Germinal center (tissue), 1 donor: ENCODE data around the gene GARRE1.
"Not testable (repeated sequence)": the region's sequence is repeated elsewhere in the genome, so short reads cannot be mapped to it uniquely, and the experiment has no call there.

Experiments used
- DNase-seq: peaks from one replicate; pipeline ENCODE4 v3.0.0; 2012; ENCODE audit warnings: mixed read lengths, low spot score

The GARRE1 gene

GRCh38 chr19:34260771-34261173 lies 6.4 kb downstream of the GARRE1 start:
- DNase-seq = no peak

GRCh38 chr19:34261334-34262109 lies 7.2 kb downstream of the GARRE1 start:
- DNase-seq = no peak

DNA sequence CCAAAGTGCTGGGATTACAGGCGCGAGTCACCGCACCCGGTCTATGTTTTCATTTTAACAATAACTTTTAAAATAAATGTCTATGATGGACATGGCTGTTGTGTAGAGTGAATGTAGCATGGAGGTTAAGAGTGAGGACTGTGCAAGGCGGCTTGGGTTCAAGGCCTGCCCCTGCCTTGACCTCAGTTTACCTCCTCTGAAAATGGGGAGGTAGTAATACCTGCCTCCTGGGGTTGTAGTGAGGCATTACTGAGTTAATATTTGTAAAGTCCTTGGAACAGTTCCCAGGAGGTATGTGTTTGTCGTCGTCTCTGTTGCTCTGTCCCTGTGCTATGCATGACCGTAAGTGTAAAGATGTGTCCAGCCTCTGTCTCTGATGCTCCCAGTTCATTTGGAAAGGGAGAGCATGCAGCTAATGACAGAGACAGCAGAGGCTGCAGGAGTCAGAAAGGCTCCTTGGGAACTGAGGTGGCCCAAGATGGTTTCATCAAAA lies 9.4 kb downstream of the GARRE1 start:
- no peak for DNase-seq

DNA sequence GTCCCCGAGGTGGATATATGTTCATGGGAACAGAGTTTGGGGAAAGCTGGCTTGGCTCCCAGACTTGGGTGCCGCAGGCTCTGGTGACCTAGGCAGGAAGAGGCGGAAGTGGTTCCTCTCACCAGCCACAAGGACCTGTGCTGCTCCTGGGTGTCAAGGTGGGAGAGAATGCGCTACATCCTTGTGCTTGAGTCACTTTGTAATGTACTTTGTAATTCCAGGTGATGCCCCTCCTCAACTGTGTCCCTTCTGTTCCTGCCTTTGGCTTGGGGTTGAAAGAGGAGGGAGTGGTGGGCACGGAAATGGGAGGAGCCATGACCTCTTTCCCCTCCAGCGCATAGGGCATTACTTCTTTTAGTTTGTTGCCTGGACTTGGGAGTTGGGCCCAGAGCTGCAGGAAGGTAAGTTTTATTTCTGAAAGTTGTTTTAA lies 10.9 kb downstream of the GARRE1 start:
- DNase-seq = no peak

DNA sequence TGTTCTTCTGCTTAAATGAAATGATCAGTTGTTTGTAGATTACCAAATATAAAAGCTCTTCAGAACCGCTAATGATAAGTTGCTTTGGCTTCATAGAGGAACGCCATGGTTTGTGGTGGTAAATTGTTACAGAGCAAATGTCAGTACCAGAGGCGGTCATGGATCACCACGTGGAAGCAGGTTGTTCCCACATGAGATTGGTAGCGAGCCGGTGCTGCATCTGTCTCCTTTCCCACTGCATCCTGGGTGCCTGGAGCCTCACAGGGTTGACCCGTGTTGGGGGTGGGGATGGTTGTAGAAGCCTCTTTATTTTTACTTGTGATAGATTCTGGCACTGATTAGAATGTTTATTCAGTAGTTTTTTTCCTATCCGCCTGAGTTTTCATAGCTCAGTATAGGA lies 14.7 kb downstream of the GARRE1 start:
- DNase-seq = no peak

DNA sequence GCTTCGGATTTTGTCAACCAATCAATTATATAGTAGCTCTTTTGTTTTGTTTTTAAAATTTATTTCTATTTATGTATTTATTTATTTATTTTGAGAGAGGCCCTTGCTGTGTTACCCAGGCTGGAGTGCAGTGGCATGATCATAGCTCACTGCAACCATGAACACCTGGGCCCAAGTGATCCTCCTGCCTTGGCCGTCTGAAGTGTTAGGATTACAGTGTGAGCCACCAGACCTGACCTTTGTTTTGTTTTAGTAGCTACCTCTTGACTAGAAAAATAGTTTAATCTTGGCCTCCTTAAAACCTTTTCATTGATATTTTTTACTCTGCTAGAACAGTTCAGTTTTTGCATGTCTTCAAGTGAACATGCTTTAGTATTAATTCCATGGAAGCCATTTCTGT lies 15.1 kb downstream of the GARRE1 start:
- DNase-seq = no peak

GRCh38 chr19:34269968-34270621 lies 15.7 kb downstream of the GARRE1 start:
- peak; percentile 76 for DNase-seq

GRCh38 chr19:34273121-34273520 lies 18.8 kb downstream of the GARRE1 start:
- no peak for DNase-seq

- no peak for DNase-seq
These were observed 20.0 kb downstream of the GARRE1 start for GRCh38 chr19:34274284-34274826.

DNA sequence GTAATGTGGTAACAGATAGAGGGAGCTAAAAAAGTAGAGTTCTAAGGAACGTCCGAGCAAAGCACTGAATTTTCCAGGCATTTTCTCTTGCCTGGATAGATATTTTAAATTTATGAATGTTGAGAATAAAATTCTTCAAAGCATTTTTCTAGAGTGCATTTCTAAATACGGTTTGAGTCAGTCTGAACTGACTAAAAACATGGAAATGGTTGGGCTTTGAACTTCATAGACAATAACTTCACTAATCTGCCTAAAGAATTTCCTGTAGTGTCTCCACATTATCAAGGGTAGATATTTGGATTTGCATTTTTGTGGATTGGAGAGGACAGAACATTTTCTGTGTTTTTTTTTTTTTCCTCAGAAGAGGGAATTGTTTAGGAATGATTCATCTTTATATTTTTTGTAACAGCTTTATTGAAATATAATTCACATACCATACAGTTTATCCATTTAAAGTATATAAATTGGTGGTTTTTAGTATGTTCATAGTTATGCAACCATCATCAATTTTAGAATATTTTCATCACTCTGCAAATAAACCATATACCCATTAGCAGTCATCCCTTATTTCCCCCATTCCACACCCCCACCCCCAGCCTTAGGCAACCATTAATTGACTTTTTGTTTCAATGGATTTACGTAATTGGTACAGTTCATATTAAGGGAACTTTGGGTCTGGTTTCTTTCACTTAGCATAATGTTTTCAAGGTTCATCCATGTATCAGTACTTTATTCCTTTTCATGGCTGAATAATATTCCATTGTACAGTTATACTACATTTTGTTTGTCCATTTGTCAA lies 20.7 kb downstream of the GARRE1 start:
- DNase-seq = no peak

GRCh38 chr19:34275705-34276104 lies 21.4 kb downstream of the GARRE1 start:
- DNase-seq = no peak

- DNase-seq = peak; percentile 50
These were observed 22.3 kb downstream of the GARRE1 start for GRCh38 chr19:34276614-34277013.

- DNase-seq = no peak
These were observed 22.9 kb downstream of the GARRE1 start for GRCh38 chr19:34277244-34277643.

- DNase-seq = no peak
These were observed 24.4 kb downstream of the GARRE1 start for GRCh38 chr19:34278783-34279182.

DNA sequence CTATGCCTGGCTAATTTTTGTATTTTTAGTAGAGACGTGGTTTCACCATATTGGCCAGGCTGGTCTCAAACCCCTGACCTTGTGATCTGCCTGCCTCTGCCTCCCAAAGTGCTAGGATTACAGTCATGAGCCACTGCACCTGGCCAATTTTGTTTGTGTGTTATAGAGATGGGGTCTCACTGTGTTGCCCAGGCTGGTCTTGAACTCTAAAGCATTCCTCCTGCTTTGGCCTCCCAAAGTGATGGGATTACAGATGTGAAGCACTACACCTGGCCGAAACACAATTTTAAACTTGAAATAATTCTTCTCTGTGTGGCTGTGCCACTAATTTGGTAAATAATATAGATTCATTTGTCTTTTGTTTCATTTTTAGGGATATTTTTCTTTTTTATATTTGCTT lies 27.1 kb downstream of the GARRE1 start:
- not testable (repeated sequence) for DNase-seq

- DNase-seq = no peak
These were observed 28.5 kb downstream of the GARRE1 start for GRCh38 chr19:34282611-34283519.

GRCh38 chr19:34284505-34284904 lies 30.2 kb downstream of the GARRE1 start:
- no peak for DNase-seq

DNA sequence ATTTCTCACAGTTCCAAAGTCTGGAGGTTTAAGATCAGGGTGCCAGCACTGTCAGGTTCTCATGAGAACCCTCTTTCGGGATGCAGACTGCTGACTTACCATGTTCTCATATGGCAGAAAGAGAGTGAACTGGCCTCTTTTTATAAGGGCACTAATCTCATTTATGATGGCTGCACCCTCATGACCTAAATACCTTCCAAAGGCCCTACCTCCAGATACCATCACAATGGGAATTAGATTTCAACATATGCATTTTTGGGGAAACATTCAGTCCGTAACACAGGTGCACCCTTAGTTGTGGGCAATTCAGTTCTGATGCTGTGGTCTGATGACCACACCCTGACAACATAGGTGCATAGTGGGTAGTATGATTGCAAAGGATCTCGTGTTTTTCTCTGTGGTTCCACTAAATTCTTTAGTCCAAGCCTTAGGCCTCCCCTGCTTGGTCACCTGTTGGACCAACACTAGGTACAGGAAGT lies 33.3 kb downstream of the GARRE1 start:
- DNase-seq = no peak

DNA sequence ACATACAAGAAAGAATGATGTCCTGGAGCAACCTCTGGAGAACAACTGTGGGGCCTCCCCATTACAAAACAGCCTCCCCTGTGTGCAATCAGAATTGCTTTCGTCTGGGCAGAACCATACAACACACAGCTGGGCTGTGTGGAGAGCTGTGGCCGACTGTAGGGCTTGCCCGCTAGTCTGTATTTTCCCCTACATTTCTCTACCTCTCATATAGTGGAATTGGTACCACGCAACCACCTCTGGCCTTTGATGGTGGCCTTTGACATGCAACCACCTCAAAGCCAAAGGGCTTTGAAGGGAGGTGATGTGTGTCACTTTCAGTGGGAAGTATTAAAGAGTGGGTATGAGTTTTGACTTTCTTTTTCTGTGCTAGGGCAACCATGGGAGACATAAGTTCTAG lies 34.0 kb downstream of the GARRE1 start:
- no peak for DNase-seq

- no peak for DNase-seq
These were observed 36.9 kb downstream of the GARRE1 start for GRCh38 chr19:34291235-34291634.

DNA sequence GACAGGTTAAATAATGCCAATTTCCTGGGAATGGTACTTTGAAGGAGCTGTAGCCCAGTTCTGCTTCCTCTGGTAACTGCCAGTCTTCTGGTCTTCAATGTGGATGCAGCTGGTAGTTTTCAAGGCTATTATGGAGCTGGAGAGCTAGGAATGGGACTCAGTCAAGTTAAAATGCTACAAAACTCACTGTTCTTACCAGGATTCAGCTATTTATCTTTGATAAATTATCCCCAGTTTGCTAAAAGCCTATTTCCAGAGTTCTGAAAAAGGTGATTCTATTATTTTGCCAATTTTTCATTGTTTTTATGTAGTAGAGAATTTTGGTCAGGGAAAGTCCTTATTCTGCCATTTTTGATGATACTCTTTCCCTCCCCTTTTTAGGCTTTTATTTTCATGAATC lies 40.7 kb downstream of the GARRE1 start:
- DNase-seq = no peak
